Keratinocyte (primary cell): ENCODE results near the gene TRAPPC2. TPM values are rescaled to one million over a fixed set of nuclear protein-coding genes. Genes with fewer than 3 reads are reported as not detected.

Source experiments
- DNase-seq: peaks from one replicate; pipeline ENCODE4 v3.0.0-alpha.2; 2011; ENCODE audit warnings: low read depth, missing footprints, low spot score
- FAIRE-seq: peaks from 2 replicates; lab custom pipeline; 2011; peaks lifted over from hg19 to GRCh38; lab: Jason Lieb, UNC
- H2AFZ ChIP-seq: 2 replicates; pipeline ENCODE4 v1.6.0; 2012; ENCODE audit warnings: low read length, control low read depth, inconsistent platforms; ENCODE audit not compliant: control insufficient read depth
- H3K27ac ChIP-seq: 2 replicates; pipeline ENCODE4 v1.5.1; 2011; ENCODE audit warnings: low read length; ENCODE audit not compliant: control insufficient read depth, insufficient read depth
- H3K27me3 ChIP-seq: 3 replicates; pipeline ENCODE4 v1.6.0; 2011; ENCODE audit warnings: low read length; ENCODE audit not compliant: control insufficient read depth, insufficient read depth; ENCODE audit errors: extremely low read depth
- H3K36me3 ChIP-seq, 2 experiments: 2 replicates in 1 of 2; 3 replicates in 1 of 2; pipeline ENCODE4 v1.5.1; 2011; ENCODE audit warnings: low read length in 2 of 2, mild to moderate bottlenecking in 1 of 2; ENCODE audit not compliant: control insufficient read depth in 2 of 2, insufficient read depth in 2 of 2; ENCODE audit errors: extremely low read depth in 1 of 2
- H3K4me1 ChIP-seq: 3 replicates; pipeline ENCODE4 v1.5.1; 2011; ENCODE audit warnings: low read length; ENCODE audit not compliant: control insufficient read depth, insufficient read depth; ENCODE audit errors: extremely low read depth
- H3K4me2 ChIP-seq: 3 replicates; pipeline ENCODE4 v1.6.0; 2011; ENCODE audit warnings: low read depth, low read length; ENCODE audit not compliant: control insufficient read depth, insufficient read depth; ENCODE audit errors: extremely low read depth
- H3K4me3 ChIP-seq, 3 experiments: fragments of 200-600 bp in 1 of 3; sonication (generic) in 1 of 3; 2 replicates in 2 of 3; 3 replicates in 1 of 3; pipeline ENCODE4 v1.5.1; 2011 to 2016; ENCODE audit warnings: low read length in 3 of 3, mild to moderate bottlenecking in 3 of 3, control low read depth in 2 of 3, inconsistent platforms in 1 of 3, low read depth in 1 of 3, mixed read lengths in 1 of 3, mixed run types in 1 of 3, moderate library complexity in 1 of 3; ENCODE audit not compliant: control insufficient read depth in 2 of 3, insufficient read depth in 2 of 3; ENCODE audit errors: extremely low read depth in 1 of 3
- H3K79me2 ChIP-seq: 2 replicates; pipeline ENCODE4 v1.6.0; 2012; ENCODE audit warnings: low read length; ENCODE audit not compliant: control insufficient read depth, insufficient read depth
- H3K9ac ChIP-seq: 3 replicates; pipeline ENCODE4 v1.6.0; 2011; ENCODE audit warnings: low read length; ENCODE audit not compliant: control insufficient read depth, insufficient read depth; ENCODE audit errors: extremely low read depth
- H3K9me1 ChIP-seq: 3 replicates; pipeline ENCODE4 v1.6.0; 2011; ENCODE audit warnings: low read length; ENCODE audit not compliant: control insufficient read depth, insufficient read depth; ENCODE audit errors: extremely low read depth
- H3K9me3 ChIP-seq: 2 replicates; pipeline ENCODE4 v1.5.1; 2012; ENCODE audit warnings: low read depth, low read length; ENCODE audit not compliant: control insufficient read depth
- H4K20me1 ChIP-seq: 3 replicates; pipeline ENCODE4 v1.6.0; 2011; ENCODE audit warnings: low read length; ENCODE audit not compliant: control insufficient read depth, insufficient read depth; ENCODE audit errors: extremely low read depth
- EZH2 ChIP-seq: IDR thresholded peaks from one replicate; pipeline ENCODE4 v1.6.1; 2012; ENCODE audit warnings: inconsistent platforms, mild to moderate bottlenecking, low read length, moderate library complexity
- dilution Hi-C: fragments of 300-500 bp; cut with MboI; formaldehyde crosslinking; loops from one replicate; pipeline ENCODE4 v1.7.0; 2020; ENCODE audit warnings: low sequenced_read_pairs; ENCODE audit not compliant: extremely low pct_ligation_motif_present
- polyA plus RNA-seq, 5 experiments: library from polyadenylated mRNA; depleted of rRNA in 3 of 5; stranded (reverse) in 3 of 5; stranded (forward) in 1 of 5; unstranded in 1 of 5; fragments of >200 nt; gene quantifications; 1 replicate in 1 of 5; 2 replicates in 3 of 5; 3 replicates in 1 of 5; pipeline versions ENCODE4 v1.2.1 to v1.2.3, GENCODE V29; 2011 to 2012; ENCODE audit warnings: missing spikeins in 2 of 5, low read depth in 1 of 5, low replicate concordance in 1 of 5
- TF ChIP-seq, protein P1 (sequence below), 3 experiments: IDR thresholded peaks in 1 of 3; conservative IDR thresholded peaks in 1 of 3; optimal IDR thresholded peaks in 1 of 3; 2 replicates in 2 of 3; 3 replicates in 1 of 3; pipeline versions ENCODE3 to v1.5.1; 2011; ENCODE audit warnings: low read length in 3 of 3, mild to moderate bottlenecking in 3 of 3, moderate library complexity in 2 of 3, control low read depth in 1 of 3, inconsistent platforms in 1 of 3; ENCODE audit not compliant: insufficient read depth in 2 of 3; ENCODE audit errors: extremely low read depth in 1 of 3

The TRAPPC2 gene
- polyA plus RNA-seq, 1 donor (not counting 4 experiments of a cell fraction or from before 2014, with no cell fraction given): 19.0 TPM

DNA sequence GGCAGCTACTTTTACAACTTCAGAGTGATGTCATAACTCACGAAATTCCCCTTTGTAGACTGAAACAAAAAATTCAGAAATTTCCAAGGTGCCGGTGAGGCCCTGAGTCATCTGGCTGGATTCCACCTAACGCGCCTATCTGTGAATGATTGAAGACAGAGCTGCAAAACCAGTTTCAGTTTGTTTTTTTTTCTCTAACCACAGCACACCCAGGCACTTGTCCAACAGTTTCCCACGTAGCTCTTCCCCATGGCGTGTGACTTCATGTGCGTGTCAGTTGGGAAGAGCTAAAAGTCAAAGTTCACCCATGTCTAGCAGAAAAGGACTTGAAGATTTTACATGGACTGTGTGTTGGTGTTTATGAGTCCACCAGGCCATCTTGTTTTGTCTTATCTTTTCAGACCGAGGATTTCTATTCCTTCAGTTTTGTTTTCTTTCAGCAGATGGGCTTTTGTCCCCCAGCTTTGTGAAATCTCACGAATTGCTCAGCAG lies 65.1 kb downstream of the TRAPPC2 start:
- TF ChIP-seq, protein P1, sequence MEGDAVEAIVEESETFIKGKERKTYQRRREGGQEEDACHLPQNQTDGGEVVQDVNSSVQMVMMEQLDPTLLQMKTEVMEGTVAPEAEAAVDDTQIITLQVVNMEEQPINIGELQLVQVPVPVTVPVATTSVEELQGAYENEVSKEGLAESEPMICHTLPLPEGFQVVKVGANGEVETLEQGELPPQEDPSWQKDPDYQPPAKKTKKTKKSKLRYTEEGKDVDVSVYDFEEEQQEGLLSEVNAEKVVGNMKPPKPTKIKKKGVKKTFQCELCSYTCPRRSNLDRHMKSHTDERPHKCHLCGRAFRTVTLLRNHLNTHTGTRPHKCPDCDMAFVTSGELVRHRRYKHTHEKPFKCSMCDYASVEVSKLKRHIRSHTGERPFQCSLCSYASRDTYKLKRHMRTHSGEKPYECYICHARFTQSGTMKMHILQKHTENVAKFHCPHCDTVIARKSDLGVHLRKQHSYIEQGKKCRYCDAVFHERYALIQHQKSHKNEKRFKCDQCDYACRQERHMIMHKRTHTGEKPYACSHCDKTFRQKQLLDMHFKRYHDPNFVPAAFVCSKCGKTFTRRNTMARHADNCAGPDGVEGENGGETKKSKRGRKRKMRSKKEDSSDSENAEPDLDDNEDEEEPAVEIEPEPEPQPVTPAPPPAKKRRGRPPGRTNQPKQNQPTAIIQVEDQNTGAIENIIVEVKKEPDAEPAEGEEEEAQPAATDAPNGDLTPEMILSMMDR (optimal IDR thresholded peaks at IDR 0.05 in 1 of 3, IDR thresholded peaks at IDR 0.05 in 1 of 3, conservative IDR thresholded peaks at IDR 0.05 in 1 of 3; ENCODE audit: extremely low read depth in 1 of 3, insufficient read depth in 2 of 3, low read length in 3 of 3): no peak
- TF ChIP-seq EZH2: no peak
- H3K36me3 ChIP-seq: no peaks in the 10 kb centered on the region
- H4K20me1 ChIP-seq: no peaks in the 10 kb centered on the region
- peak overlapping the region; percentile 79 for H3K4me2 ChIP-seq
- peak overlapping the region; percentile 70 for H3K27ac ChIP-seq
- H3K9ac ChIP-seq: peak overlapping the region; percentile 40
- H3K79me2 ChIP-seq: no peaks in the 10 kb centered on the region
- dilution Hi-C loops: no loop called here
- peaks cover 9% of the 10 kb centered on the region for H3K4me1 ChIP-seq
- DNase-seq: peak; percentile 68
- H3K9me3 ChIP-seq: no peaks in the 10 kb centered on the region
- peak; percentile 90 for FAIRE-seq
- no peaks in the 10 kb centered on the region for H3K27me3 ChIP-seq
- H3K4me3 ChIP-seq: peak overlapping the region in 1 of 3 experiments; percentile 36
- no peaks in the 10 kb centered on the region for H3K9me1 ChIP-seq
- no peak overlapping the region for H2AFZ ChIP-seq

GRCh38 chrX:13667919-13668318 lies 66.5 kb downstream of the TRAPPC2 start:
- FAIRE-seq (no peak), DNase-seq (no peak)
- H3K4me3 ChIP-seq: no peak overlapping the region
- H3K4me1 ChIP-seq: peaks cover 9% of the 10 kb centered on the region
- no peaks in the 10 kb centered on the region for H3K27me3 ChIP-seq
- H3K27ac ChIP-seq: no peak overlapping the region
- H3K9me1 ChIP-seq: no peaks in the 10 kb centered on the region
- H4K20me1 ChIP-seq: no peaks in the 10 kb centered on the region
- no peak overlapping the region for H3K9ac ChIP-seq
- H3K9me3 ChIP-seq: no peaks in the 10 kb centered on the region
- no peak for TF ChIP-seq EZH2
- H2AFZ ChIP-seq: no peak overlapping the region
- no peaks in the 10 kb centered on the region for H3K79me2 ChIP-seq
- H3K4me2 ChIP-seq: no peak overlapping the region
- dilution Hi-C loops: no loop called here
- H3K36me3 ChIP-seq: no peaks in the 10 kb centered on the region

DNA sequence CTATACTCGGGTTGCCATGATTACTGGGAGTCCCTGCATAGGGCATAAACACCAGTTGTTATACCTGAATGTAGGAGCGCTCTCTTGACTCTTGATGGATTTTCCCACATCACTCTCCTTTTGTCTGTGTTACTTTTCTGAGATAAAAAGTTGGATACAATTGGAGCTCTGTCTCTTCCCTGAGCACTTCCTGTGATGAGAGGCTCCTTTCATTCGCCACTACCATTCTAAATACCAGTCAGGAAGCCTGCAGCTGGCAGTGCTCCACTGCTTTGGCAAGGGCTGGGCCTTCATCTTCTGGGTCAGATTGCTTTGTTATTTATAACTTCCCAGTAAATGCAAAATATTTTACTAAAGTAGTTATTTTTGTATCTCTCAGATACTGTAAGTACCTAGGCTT lies 67.6 kb downstream of the TRAPPC2 start:
- Histone ChIP-seq H3K4me2 (no peak overlapping the region), H3K79me2 (no peaks in the 10 kb centered on the region), H3K4me1 (peaks cover 9% of the 10 kb centered on the region), H3K4me3 (no peak overlapping the region), H3K27me3 (no peaks in the 10 kb centered on the region), H3K27ac (no peak overlapping the region), H3K9me1 (no peaks in the 10 kb centered on the region), H3K9ac (no peak overlapping the region), H3K36me3 (peaks cover 0 to 2% of the 10 kb centered on the region in 2 experiments), H3K9me3 (no peaks in the 10 kb centered on the region), H4K20me1 (no peaks in the 10 kb centered on the region), H2AFZ (no peak overlapping the region)
- no peak for TF ChIP-seq EZH2
- TF ChIP-seq, protein P1 (optimal IDR thresholded peaks at IDR 0.05 in 1 of 3, IDR thresholded peaks at IDR 0.05 in 1 of 3, conservative IDR thresholded peaks at IDR 0.05 in 1 of 3; ENCODE audit: extremely low read depth in 1 of 3, insufficient read depth in 2 of 3, low read length in 3 of 3): no peak
- DNase-seq: no peak
- dilution Hi-C loops: no loop called here
- no peak for FAIRE-seq
